Mammary epithelial cell (primary cell): ENCODE measurements around the gene FGF21.

Experiments used
- CTCF ChIP-seq, 2 donors: IDR thresholded peaks in 1 of 2; conservative IDR thresholded peaks in 1 of 2; 2 replicates each; pipeline ENCODE4 v1.5.1; 2011 to 2012; ENCODE audit warnings: inconsistent platforms in 2 of 2, low read length in 2 of 2, mild to moderate bottlenecking in 2 of 2, control low read depth in 1 of 2, low read depth in 1 of 2; ENCODE audit not compliant: insufficient read depth in 1 of 2; ENCODE audit errors: extremely low read depth in 1 of 2
- EZH2 ChIP-seq: IDR thresholded peaks from 2 replicates; pipeline ENCODE4 v1.6.1; 2012; ENCODE audit warnings: low read length, inconsistent platforms, borderline replicate concordance

GRCh38 chr19:48734625-48735024, 20.7 kb upstream of the FGF21 start:
- TF ChIP-seq CTCF (conservative IDR thresholded peaks at IDR 0.05 in 1 of 2, IDR thresholded peaks at IDR 0.05 in 1 of 2; ENCODE audit: extremely low read depth in 1 of 2, insufficient read depth in 1 of 2, low read depth in 1 of 2, low read length in 2 of 2) = no peak
- TF ChIP-seq EZH2 = no peak
